ENCODE results near the gene FRYL.

GRCh38 chr4:48495941-48496340 lies 284.1 kb downstream of the FRYL start:
- TF ChIP-seq, protein P1, sequence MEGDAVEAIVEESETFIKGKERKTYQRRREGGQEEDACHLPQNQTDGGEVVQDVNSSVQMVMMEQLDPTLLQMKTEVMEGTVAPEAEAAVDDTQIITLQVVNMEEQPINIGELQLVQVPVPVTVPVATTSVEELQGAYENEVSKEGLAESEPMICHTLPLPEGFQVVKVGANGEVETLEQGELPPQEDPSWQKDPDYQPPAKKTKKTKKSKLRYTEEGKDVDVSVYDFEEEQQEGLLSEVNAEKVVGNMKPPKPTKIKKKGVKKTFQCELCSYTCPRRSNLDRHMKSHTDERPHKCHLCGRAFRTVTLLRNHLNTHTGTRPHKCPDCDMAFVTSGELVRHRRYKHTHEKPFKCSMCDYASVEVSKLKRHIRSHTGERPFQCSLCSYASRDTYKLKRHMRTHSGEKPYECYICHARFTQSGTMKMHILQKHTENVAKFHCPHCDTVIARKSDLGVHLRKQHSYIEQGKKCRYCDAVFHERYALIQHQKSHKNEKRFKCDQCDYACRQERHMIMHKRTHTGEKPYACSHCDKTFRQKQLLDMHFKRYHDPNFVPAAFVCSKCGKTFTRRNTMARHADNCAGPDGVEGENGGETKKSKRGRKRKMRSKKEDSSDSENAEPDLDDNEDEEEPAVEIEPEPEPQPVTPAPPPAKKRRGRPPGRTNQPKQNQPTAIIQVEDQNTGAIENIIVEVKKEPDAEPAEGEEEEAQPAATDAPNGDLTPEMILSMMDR (conservative IDR thresholded peaks at IDR 0.05), result no peak
- no peak for TF ChIP-seq ZFX (IDR thresholded peaks at IDR 0.05)
